Fibroblast of gingiva (primary cell): Measurements from ENCODE around the gene LHX1.

Experiments used
- DNase-seq: peaks from one replicate; pipeline ENCODE4 v3.0.0-alpha.2; 2011; ENCODE audit warnings: low read depth

The LHX1 gene

DNA sequence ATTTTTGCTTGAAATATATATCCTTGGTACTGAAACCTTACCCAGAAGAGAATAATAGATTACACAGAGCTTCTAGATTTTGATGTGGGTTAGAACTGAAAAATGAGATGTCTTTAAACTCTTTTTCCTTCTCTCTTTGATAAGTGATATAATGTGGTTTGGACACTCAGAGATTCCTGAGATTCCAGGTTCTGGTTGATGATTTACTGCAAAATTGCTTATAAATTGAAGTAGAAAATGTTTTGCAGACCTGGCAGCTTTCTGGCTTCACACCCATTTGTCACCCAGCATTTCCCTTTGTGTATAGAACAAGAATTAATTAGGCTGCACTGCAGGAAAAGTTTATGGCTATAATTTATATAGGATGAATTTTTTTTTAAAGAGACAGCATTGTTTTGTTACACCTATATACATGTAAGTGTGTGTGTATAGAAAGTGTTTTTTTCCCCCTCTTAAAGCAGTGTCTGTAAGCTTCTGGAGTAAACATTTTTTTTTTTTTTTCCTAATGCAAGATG, 35.0 kb downstream of the LHX1 start:
- DNase-seq: no peak

- no peak for DNase-seq
These were observed 35.6 kb downstream of the LHX1 start for GRCh38 chr17:36972905-36973304.

DNA sequence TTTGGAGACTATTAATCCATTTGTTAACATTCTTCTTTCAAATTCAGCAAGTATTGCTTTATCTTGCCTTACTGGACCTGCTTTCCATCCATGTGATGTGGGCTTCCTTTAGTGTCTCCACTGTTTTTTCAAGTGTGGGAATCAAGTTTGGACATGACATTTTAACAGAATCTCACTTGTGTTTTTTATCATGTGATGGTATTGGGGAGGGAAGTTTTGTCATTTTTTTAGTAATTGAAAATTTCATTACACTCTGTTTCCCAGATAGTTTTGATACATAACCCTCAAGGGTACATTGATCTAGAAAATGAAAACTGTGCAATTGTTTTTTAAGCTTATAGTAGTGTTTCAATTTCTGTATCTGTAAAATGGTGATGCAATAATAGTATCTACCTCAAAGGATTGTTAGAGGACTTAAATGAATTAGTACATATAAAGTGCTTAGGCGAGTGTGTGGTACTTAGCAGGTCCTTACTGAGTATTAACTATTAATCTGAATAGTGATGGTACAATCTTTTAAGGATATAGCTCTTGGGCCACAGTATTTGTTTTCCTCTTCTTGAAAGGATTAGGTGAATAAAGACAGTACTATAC, 38.7 kb downstream of the LHX1 start:
- no peak for DNase-seq

- no peak for DNase-seq
These were observed 39.8 kb downstream of the LHX1 start for GRCh38 chr17:36977066-36977465.

DNA sequence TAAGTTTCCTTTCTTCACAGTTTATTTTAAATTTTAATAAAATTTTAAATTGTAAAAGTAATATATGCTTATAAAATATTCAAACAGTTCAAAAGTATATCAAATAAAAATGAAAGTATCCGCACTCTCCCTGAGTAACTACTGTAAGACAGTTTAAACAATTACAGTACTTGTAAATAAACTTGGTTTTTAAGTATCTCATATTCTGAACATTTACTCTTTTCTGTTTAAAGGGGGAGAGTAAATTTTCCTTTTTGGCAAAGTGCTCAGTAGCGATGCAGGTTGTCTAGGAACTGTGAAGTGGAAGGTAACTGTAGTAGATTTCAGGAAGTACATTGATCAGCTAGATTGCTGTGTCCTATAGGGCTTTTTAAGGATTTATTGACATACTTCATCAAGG, 40.3 kb downstream of the LHX1 start:
- no peak for DNase-seq

DNA sequence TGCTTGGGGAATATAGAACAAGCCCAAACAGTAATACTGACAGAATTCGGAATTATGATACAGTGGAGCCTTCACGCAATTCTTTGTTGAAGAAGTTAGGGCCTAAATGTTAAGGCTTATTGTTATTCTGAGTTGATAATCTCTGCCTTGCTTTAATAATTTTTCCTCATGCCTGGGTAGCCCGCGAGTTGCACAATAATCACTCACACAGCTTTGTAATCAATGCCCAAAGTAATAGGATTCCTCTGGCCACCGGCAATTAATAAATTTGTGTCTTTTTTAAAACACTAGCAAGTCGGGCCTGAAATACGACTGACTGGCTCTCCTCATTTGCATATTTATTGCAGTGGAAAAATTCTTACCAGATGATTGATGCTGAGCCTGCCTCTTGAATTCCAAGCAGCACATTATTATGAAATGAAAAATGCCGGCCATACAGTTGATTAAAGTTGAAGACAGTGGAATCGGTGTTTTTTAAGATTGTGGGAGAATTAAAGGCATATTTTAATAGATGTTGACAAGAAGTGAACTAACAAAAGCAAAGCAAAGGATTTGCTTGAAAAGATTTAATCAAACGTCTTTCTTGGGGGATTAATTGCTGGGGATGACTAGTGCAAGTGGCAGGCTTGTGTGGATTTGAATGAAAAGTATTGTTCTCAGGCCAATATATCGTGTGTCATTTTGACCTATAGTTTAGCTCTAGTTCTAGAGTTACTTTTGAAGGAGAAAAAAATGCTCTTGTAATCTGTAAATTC, 41.7 kb downstream of the LHX1 start:
- peak; percentile 34 for DNase-seq

DNA sequence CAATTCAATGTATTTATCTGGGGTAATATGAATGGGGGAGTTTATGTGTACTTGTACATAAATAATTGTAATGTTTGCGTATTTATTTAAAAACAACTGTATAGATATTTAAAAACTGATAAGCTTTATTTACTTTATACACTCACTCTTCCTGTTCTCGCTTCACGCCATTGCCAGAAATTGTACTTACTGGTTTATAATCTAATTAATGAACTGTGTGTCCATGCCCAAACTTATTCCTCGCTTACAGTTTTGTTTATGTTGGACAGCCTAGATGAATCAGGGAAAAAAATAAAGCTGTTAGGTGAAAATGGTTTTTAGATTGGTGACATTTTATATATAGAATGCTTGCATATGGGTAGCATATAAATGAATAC, 42.3 kb downstream of the LHX1 start:
- DNase-seq: no peak

- peak; percentile 12 for DNase-seq
These were observed 43.0 kb downstream of the LHX1 start for GRCh38 chr17:36980280-36980761.

GRCh38 chr17:36983618-36984017, 46.3 kb downstream of the LHX1 start:
- no peak for DNase-seq

DNA sequence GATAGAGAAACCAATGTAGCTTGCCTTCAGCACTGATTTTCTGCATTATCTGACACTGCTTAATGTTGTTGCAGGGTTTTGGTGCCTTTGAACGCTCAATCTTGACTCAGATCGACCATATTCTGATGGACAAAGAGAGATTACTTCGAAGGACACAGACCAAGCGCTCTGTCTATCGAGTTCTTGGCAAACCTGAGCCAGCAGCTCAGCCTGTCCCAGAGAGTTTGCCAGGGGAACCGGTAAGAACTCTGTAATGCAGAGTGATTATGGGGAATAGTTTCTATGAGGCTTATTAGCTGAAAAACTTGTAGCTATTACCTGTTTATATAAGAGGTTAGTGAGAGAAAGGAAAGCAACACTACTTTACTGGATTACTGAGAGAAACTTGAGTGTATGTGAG, 51.9 kb downstream of the LHX1 start:
- DNase-seq: no peak

GRCh38 chr17:36992701-36993100, 55.4 kb downstream of the LHX1 start:
- DNase-seq: no peak

GRCh38 chr17:36993227-36993626, 56.0 kb downstream of the LHX1 start:
- no peak for DNase-seq
